OCI-LY1 (cell line): ENCODE measurements around the gene SEC24B.

Source experiments
- H2AFZ ChIP-seq: fragments of 200-600 bp; sonication (generic), shearing (Covaris generic); 2 replicates; pipeline ENCODE4 v1.6.0; 2014; ENCODE audit warnings: antibody characterized with exemption, mild to moderate bottlenecking, low read length
- H3F3A ChIP-seq: fragments of 200-600 bp; sonication (generic), shearing (Covaris generic); 2 replicates; pipeline ENCODE4 v1.6.0; 2014; ENCODE audit warnings: mild to moderate bottlenecking, antibody characterized with exemption, low read length, moderate library complexity; ENCODE audit not compliant: insufficient read depth
- H3K27ac ChIP-seq: fragments of 200-600 bp; sonication (generic); 2 replicates; pipeline ENCODE4 v1.5.1; 2014; ENCODE audit warnings: low read length, mixed run types, mild to moderate bottlenecking, low read depth; ENCODE audit not compliant: poor library complexity, severe bottlenecking
- H3K27me3 ChIP-seq: fragments of 200-600 bp; sonication (generic); 2 replicates; pipeline ENCODE4 v1.6.0; 2014; ENCODE audit warnings: antibody characterized with exemption, mild to moderate bottlenecking, low read length, moderate library complexity; ENCODE audit not compliant: insufficient read depth
- H3K36me3 ChIP-seq: fragments of 200-600 bp; sonication (generic); 2 replicates; pipeline ENCODE4 v1.6.1; 2014; ENCODE audit warnings: mild to moderate bottlenecking, antibody characterized with exemption, low read length, moderate library complexity, mixed read lengths; ENCODE audit not compliant: insufficient read depth
- H3K4me1 ChIP-seq: fragments of 200-600 bp; sonication (generic); 2 replicates; pipeline ENCODE4 v1.5.1; 2014; ENCODE audit warnings: mild to moderate bottlenecking, low read length, moderate library complexity; ENCODE audit not compliant: insufficient read depth, severe bottlenecking
- H3K4me2 ChIP-seq: fragments of 200-600 bp; sonication (generic), shearing (Covaris generic); 2 replicates; pipeline ENCODE4 v1.6.1; 2014; ENCODE audit warnings: low read length
- H3K4me3 ChIP-seq: fragments of 200-600 bp; sonication (generic); 2 replicates; pipeline ENCODE4 v1.5.1; 2014; ENCODE audit warnings: low read length, low read depth, mild to moderate bottlenecking, mixed read lengths; ENCODE audit not compliant: poor library complexity, severe bottlenecking
- H3K79me2 ChIP-seq: fragments of 200-600 bp; shearing (Covaris generic); 2 replicates; pipeline ENCODE4 v1.6.1; 2016; ENCODE audit warnings: mixed run types, low read length, mixed read lengths; ENCODE audit not compliant: insufficient read depth
- H3K9ac ChIP-seq: fragments of 200-600 bp; sonication (generic), shearing (Covaris generic); 2 replicates; pipeline ENCODE4 v1.6.1; 2014; ENCODE audit warnings: mild to moderate bottlenecking, low read length, mixed read lengths
- H3K9me2 ChIP-seq: fragments of 200-600 bp; sonication (generic), shearing (Covaris generic); 2 replicates; pipeline ENCODE4 v1.6.1; 2014; ENCODE audit warnings: low read depth, mild to moderate bottlenecking, low read length, mixed read lengths
- H3K9me3 ChIP-seq: fragments of 200-600 bp; shearing (Covaris generic); 2 replicates; pipeline ENCODE4 v1.6.1; 2014; ENCODE audit warnings: low read length, mixed read lengths
- H4K20me1 ChIP-seq: fragments of 200-600 bp; sonication (generic), shearing (Covaris generic); 2 replicates; pipeline ENCODE4 v1.6.0; 2016; ENCODE audit warnings: mild to moderate bottlenecking, low read length; ENCODE audit not compliant: insufficient read depth
- EZH2 ChIP-seq: fragments of 200-600 bp; sonication (generic), shearing (Covaris generic); IDR thresholded peaks from 2 replicates; pipeline ENCODE4 v1.8.0; 2017; ENCODE audit warnings: borderline replicate concordance, mixed run types, mild to moderate bottlenecking, antibody characterized with exemption, low read length, moderate library complexity, mixed read lengths
- TF ChIP-seq, protein P1 (sequence below): fragments of 200-600 bp; sonication (generic), shearing (Covaris generic); IDR thresholded peaks from 2 replicates; pipeline ENCODE4 v1.5.1; 2017; ENCODE audit warnings: mild to moderate bottlenecking, antibody characterized with exemption, low read length, moderate library complexity, mixed read lengths

Gene SEC24B

GRCh38 chr4:109433205-109434006, at the start of gene SEC24B:
Gene SEC24B, plus strand, starts transcription at chr4:109433815. Its CDS starts 55 bp downstream, at chr4:109433870.
- Histone ChIP-seq H3K4me1 (peaks cover 34% of the 10 kb centered on the region), H3K27me3 (no peaks in the 10 kb centered on the region), H4K20me1 (no peaks in the 10 kb centered on the region), H3F3A (no peaks in the 10 kb centered on the region), H3K4me2 (peak within 1 kb of the TSS; percentile 99), H3K9me3 (no peaks in the 10 kb centered on the region), H3K36me3 (no peaks in the 10 kb centered on the region), H3K27ac (peak within 1 kb of the TSS; percentile 57), H3K4me3 (peak within 1 kb of the TSS; percentile 79), H3K9me2 (no peaks in the 10 kb centered on the region), H2AFZ (no peak within 1 kb of the TSS), H3K79me2 (peaks cover 41% of the 10 kb centered on the region), H3K9ac (peak within 1 kb of the TSS; percentile 86)
- TF ChIP-seq, protein P1, sequence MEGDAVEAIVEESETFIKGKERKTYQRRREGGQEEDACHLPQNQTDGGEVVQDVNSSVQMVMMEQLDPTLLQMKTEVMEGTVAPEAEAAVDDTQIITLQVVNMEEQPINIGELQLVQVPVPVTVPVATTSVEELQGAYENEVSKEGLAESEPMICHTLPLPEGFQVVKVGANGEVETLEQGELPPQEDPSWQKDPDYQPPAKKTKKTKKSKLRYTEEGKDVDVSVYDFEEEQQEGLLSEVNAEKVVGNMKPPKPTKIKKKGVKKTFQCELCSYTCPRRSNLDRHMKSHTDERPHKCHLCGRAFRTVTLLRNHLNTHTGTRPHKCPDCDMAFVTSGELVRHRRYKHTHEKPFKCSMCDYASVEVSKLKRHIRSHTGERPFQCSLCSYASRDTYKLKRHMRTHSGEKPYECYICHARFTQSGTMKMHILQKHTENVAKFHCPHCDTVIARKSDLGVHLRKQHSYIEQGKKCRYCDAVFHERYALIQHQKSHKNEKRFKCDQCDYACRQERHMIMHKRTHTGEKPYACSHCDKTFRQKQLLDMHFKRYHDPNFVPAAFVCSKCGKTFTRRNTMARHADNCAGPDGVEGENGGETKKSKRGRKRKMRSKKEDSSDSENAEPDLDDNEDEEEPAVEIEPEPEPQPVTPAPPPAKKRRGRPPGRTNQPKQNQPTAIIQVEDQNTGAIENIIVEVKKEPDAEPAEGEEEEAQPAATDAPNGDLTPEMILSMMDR: peak; percentile 80
- no peak for TF ChIP-seq EZH2

GRCh38 chr4:109383823-109384222, 49.8 kb upstream of the SEC24B start:
- Histone ChIP-seq H3K36me3 (no peaks in the 10 kb centered on the region), H3K9ac (no peak overlapping the region), H3K4me1 (no peaks in the 10 kb centered on the region), H4K20me1 (no peaks in the 10 kb centered on the region), H3K79me2 (no peaks in the 10 kb centered on the region), H2AFZ (no peak overlapping the region), H3K9me2 (no peaks in the 10 kb centered on the region), H3F3A (no peaks in the 10 kb centered on the region), H3K4me3 (no peak overlapping the region), H3K27ac (no peak overlapping the region), H3K9me3 (no peaks in the 10 kb centered on the region), H3K27me3 (no peaks in the 10 kb centered on the region), H3K4me2 (no peak overlapping the region)
- TF ChIP-seq, protein P1: no peak
- no peak for TF ChIP-seq EZH2

DNA sequence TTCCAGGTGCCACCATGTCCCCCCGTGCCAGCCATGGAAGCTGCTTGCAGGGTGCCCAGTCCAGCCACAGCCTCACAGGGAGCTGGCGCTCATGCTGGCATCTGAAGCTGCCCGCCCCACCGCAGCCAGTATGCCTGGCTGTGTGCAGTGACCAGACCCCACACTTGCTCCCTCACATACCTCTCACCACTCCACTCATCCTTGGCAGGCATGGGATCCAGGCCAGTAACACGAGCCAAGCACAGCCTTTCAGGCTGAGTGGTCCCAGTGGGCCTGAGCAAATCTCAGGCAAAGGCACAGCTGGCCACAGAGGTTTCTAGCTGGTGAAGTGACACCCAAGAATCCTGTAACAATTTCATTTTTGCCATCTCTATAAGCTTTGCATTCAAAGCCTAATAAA, 48.4 kb upstream of the SEC24B start:
- Histone ChIP-seq H3K9ac (no peak overlapping the region), H3K27me3 (no peaks in the 10 kb centered on the region)
- TF ChIP-seq EZH2: no peak
- TF ChIP-seq, protein P1: no peak

More for the DNA sequence above, 48.4 kb upstream of the SEC24B start:
- H4K20me1 ChIP-seq: no peaks in the 10 kb centered on the region
- no peaks in the 10 kb centered on the region for H3K79me2 ChIP-seq
- no peaks in the 10 kb centered on the region for H3K9me3 ChIP-seq
- no peak overlapping the region for H2AFZ ChIP-seq
- no peaks in the 10 kb centered on the region for H3F3A ChIP-seq
- no peaks in the 10 kb centered on the region for H3K9me2 ChIP-seq
- no peak overlapping the region for H3K27ac ChIP-seq
- H3K4me3 ChIP-seq: no peak overlapping the region
- H3K4me2 ChIP-seq: no peak overlapping the region
- H3K36me3 ChIP-seq: no peaks in the 10 kb centered on the region
- no peaks in the 10 kb centered on the region for H3K4me1 ChIP-seq
